NCI-H1092 (cell line): ENCODE data around the gene COG2.
"Not testable (repeated sequence)": the region's sequence is repeated elsewhere in the genome, so short reads cannot be mapped to it uniquely, and the experiment has no call there.

Experiments
- DNase-seq: peaks from one replicate; lab custom pipeline; 2025; lab: John Stamatoyannopoulos, UW

Gene COG2

DNA sequence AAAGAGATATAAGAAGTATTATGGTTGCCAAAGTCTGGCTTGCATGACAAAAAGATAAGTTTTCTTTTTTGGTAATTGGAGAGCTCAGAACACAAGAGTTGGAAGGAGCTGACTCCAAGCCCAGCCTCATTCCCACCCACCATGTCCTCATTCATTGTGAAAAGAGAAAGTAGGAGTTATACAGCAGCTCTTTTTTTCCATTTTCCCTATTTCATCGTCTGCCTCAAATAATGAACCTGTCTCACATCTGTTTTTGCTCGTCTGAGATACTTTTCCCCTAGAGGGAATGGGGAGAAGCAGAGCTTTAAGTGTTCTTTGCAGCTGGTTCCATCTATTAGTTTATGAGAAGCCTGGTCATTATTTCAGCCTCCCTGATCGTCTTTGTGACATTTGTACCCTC lies 36.9 kb downstream of the COG2 start:
- no peak for DNase-seq

- DNase-seq, result no peak
Observed at GRCh38 chr1:230679825-230680224, 37.5 kb downstream of the COG2 start.

GRCh38 chr1:230680300-230681025 lies 38.2 kb downstream of the COG2 start:
- DNase-seq, result no peak

DNA sequence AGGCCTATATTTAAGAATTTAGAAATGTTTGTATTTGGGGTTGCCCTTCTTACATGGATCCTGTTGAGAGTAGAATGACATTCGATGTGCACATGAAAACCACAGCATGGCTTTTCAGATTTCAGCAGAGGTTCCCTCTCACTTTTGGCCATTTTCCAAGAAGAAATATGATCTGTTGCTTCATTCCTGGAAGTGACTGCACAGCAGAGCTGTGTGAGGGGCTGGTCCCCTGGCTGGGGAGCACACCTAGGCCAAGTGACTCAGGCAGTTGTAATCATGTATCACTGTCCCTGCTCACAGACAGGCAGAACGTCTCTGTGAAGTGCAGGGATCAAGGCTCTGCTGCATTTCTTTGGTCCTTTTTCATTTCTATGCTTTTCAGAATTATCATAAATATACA lies 39.3 kb downstream of the COG2 start:
- DNase-seq, result peak; percentile 92

GRCh38 chr1:230682274-230682673 lies 40.0 kb downstream of the COG2 start:
- peak; percentile 59 for DNase-seq

- DNase-seq, result no peak
Observed at GRCh38 chr1:230682882-230683610, 40.8 kb downstream of the COG2 start.

DNA sequence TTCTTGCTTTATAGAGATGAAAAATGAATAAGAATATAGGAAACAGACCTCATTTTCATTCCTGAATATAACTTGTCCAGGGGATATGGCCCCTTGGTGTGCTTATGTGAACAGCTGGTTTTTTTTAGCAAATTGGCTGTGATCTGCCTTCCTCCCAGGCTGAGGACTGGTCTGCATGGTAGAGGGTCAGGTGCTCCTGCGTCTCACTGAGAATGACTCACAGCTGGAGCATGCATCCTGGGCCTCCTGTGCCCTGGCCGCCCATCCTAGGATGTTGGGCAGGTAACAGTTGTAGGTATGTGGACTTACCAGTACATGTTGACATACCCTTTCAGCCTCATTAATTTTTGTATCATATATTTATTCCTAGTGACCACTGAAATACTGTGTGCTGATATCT lies 41.9 kb downstream of the COG2 start:
- no peak for DNase-seq

DNA sequence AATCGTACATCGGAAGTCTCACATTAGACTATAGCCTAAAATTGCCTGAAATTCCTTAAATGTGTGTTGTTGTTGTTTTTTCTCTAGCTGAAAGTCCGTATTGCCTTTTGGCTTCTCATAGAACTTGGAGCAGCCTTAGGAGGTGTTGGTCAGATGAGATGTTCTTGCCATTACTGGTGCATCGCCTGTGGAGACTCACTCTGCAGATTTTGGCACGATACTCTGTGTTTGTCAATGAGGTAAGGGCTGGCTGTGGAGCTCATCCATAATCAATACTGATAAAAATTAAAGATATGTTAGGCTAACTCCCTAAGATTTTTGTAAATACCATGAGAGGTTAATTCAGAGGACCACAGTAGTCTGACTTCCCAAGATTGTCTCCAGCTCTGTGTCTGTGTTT lies 42.7 kb downstream of the COG2 start:
- no peak for DNase-seq

DNA sequence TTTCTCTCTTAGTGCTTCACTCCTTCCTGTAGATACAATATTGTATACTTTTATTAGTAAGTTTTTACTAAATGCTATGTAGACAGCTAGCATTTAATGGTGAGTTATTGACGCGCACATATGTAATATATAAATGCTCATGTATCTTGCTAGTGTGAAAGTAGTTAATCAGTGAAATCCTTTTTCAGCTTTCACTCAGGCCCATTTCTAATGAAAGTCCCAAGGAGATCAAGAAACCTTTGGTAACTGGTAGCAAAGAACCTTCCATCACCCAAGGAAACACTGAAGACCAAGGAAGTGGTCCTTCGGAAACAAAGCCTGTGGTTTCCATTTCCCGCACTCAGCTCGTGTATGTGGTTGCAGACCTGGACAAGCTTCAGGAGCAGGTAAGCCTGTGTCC lies 44.5 kb downstream of the COG2 start:
- DNase-seq, result no peak

GRCh38 chr1:230690101-230690500 lies 47.8 kb downstream of the COG2 start:
- no peak for DNase-seq

DNA sequence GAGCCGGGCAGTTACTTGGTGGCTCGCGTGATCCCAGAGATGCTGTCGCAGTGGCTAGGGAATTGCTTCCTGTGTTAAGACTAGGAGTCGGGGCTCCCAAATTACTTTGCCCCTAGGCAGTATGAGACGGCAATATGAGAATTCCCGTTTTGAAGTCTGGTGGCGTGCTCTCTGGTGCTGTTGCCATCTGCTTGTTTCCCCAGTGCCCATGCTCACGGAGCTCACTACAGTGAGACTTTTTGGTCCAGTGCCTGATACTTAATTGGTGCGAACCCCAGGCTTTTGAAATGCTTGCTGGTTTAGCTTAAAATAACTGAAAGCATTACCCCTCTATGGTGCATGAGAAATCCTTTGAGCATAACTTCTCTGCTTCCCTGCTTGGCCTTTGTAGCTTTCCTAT lies 49.3 kb downstream of the COG2 start:
- no peak for DNase-seq

GRCh38 chr1:230693221-230693620 lies 50.9 kb downstream of the COG2 start:
- DNase-seq, result no peak

- DNase-seq, result no peak
Observed at GRCh38 chr1:230693777-230694176, 51.5 kb downstream of the COG2 start.

DNA sequence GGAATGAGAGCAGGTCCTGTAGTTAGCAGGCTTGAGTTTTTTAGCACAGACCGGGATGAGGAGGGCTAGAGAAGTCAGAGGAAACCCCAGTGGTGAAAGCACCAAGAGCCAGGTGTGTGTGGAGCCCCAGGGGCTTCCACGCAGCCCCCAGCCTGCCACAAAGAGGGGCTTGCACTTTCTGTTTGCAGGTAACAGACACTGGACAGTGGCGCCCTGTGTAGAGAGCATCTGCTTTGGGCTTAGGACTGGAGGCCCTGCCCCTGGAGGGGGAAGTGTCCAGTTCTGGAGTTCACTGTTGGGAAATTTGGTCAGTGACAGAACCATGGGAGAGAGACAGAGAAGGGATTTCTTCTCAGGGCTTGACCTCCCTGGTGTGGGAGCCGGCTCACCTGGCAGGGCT lies 52.2 kb downstream of the COG2 start:
- DNase-seq, result no peak

DNA sequence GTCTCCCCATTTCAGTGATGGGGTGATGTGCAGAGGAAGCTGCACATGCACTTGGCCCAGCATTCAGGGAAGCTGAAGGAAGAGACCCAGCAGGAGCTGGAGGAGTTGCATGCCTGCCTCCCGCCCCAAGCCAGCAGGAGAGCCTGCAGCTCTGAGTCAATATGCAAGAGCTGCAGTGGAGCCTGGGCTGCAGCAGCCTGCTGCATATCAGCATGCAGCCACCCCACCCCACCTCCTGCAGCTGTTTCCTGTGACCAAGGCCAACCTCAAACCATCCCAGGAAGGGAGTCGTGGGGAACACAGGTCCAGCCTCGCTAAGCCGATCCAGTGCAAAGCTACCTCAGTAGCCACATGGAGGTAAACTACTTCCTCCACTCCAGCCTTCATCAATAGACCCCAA lies 52.7 kb downstream of the COG2 start:
- no peak for DNase-seq

DNA sequence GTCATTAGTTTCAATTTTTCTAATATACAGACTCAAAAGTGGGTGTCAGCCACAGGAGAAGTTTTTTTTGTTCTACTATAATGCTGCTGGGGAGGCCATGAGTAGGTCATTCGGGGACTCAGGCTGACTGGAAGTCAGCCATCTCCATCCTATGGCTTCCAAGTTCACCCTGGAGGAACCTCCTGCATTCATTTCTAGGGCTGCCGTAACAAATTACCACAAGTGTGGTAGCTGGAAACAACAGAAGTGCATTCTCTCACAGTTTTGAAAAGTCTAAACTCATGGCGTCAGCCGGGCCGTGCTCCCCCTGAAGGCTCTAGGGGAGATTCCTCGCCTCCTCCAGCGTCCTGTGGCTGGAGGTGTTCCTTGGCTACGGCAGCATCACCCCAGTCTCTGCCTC lies 53.9 kb downstream of the COG2 start:
- no peak for DNase-seq

GRCh38 chr1:230696722-230697437 lies 54.6 kb downstream of the COG2 start:
- DNase-seq, result no peak

GRCh38 chr1:230698130-230698529 lies 55.8 kb downstream of the COG2 start:
- DNase-seq, result no peak

- DNase-seq, result not testable (repeated sequence)
Observed at GRCh38 chr1:230698964-230699363, 56.7 kb downstream of the COG2 start.

GRCh38 chr1:230699716-230700115 lies 57.4 kb downstream of the COG2 start:
- no peak for DNase-seq

DNA sequence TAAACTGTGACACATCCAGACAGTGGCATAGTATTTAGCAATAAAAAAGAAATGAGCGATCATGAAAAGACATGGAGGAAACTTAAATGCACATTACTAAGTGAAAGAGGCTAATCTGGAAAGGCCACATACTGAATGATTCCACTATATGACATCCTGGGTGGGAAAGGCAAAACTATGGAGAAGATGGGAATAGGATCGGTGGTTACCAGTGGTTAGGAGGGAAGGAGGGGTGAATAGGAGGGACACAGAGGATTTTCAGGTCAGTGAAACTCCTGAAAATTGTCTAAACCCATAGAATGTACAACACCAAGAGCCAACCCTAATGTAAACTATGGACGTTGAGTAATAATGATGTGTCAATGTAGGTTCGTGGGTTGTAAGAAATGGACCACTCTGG lies 57.9 kb downstream of the COG2 start:
- DNase-seq, result no peak

- no peak for DNase-seq
Observed at GRCh38 chr1:230701434-230701833, 59.2 kb downstream of the COG2 start.
